Keratinocyte (primary cell): Measurements from ENCODE around the gene MAST2. TPM values are rescaled to one million over a fixed set of nuclear protein-coding genes. Genes with fewer than 3 reads are reported as not detected.
"Not testable (repeated sequence)": the region's sequence is repeated elsewhere in the genome, so short reads cannot be mapped to it uniquely, and the experiment has no call there.

ENCODE experiments used
- DNase-seq: peaks from one replicate; pipeline ENCODE4 v3.0.0-alpha.2; 2011; ENCODE audit warnings: low read depth, missing footprints, low spot score
- FAIRE-seq: peaks from 2 replicates; lab custom pipeline; 2011; peaks lifted over from hg19 to GRCh38; lab: Jason Lieb, UNC
- H2AFZ ChIP-seq: 2 replicates; pipeline ENCODE4 v1.6.0; 2012; ENCODE audit warnings: low read length, control low read depth, inconsistent platforms; ENCODE audit not compliant: control insufficient read depth
- H3K27ac ChIP-seq: 2 replicates; pipeline ENCODE4 v1.5.1; 2011; ENCODE audit warnings: low read length; ENCODE audit not compliant: control insufficient read depth, insufficient read depth
- H3K27me3 ChIP-seq: 3 replicates; pipeline ENCODE4 v1.6.0; 2011; ENCODE audit warnings: low read length; ENCODE audit not compliant: control insufficient read depth, insufficient read depth; ENCODE audit errors: extremely low read depth
- H3K36me3 ChIP-seq, 2 experiments: 2 replicates in 1 of 2; 3 replicates in 1 of 2; pipeline ENCODE4 v1.5.1; 2011; ENCODE audit warnings: low read length in 2 of 2, mild to moderate bottlenecking in 1 of 2; ENCODE audit not compliant: control insufficient read depth in 2 of 2, insufficient read depth in 2 of 2; ENCODE audit errors: extremely low read depth in 1 of 2
- H3K4me1 ChIP-seq: 3 replicates; pipeline ENCODE4 v1.5.1; 2011; ENCODE audit warnings: low read length; ENCODE audit not compliant: control insufficient read depth, insufficient read depth; ENCODE audit errors: extremely low read depth
- H3K4me2 ChIP-seq: 3 replicates; pipeline ENCODE4 v1.6.0; 2011; ENCODE audit warnings: low read depth, low read length; ENCODE audit not compliant: control insufficient read depth, insufficient read depth; ENCODE audit errors: extremely low read depth
- H3K4me3 ChIP-seq, 3 experiments: fragments of 200-600 bp in 1 of 3; sonication (generic) in 1 of 3; 2 replicates in 2 of 3; 3 replicates in 1 of 3; pipeline ENCODE4 v1.5.1; 2011 to 2016; ENCODE audit warnings: low read length in 3 of 3, mild to moderate bottlenecking in 3 of 3, control low read depth in 2 of 3, inconsistent platforms in 1 of 3, low read depth in 1 of 3, mixed read lengths in 1 of 3, mixed run types in 1 of 3, moderate library complexity in 1 of 3; ENCODE audit not compliant: control insufficient read depth in 2 of 3, insufficient read depth in 2 of 3; ENCODE audit errors: extremely low read depth in 1 of 3
- H3K79me2 ChIP-seq: 2 replicates; pipeline ENCODE4 v1.6.0; 2012; ENCODE audit warnings: low read length; ENCODE audit not compliant: control insufficient read depth, insufficient read depth
- H3K9ac ChIP-seq: 3 replicates; pipeline ENCODE4 v1.6.0; 2011; ENCODE audit warnings: low read length; ENCODE audit not compliant: control insufficient read depth, insufficient read depth; ENCODE audit errors: extremely low read depth
- H3K9me1 ChIP-seq: 3 replicates; pipeline ENCODE4 v1.6.0; 2011; ENCODE audit warnings: low read length; ENCODE audit not compliant: control insufficient read depth, insufficient read depth; ENCODE audit errors: extremely low read depth
- H3K9me3 ChIP-seq: 2 replicates; pipeline ENCODE4 v1.5.1; 2012; ENCODE audit warnings: low read depth, low read length; ENCODE audit not compliant: control insufficient read depth
- H4K20me1 ChIP-seq: 3 replicates; pipeline ENCODE4 v1.6.0; 2011; ENCODE audit warnings: low read length; ENCODE audit not compliant: control insufficient read depth, insufficient read depth; ENCODE audit errors: extremely low read depth
- CTCF ChIP-seq, 3 experiments: IDR thresholded peaks in 1 of 3; conservative IDR thresholded peaks in 1 of 3; optimal IDR thresholded peaks in 1 of 3; 2 replicates in 2 of 3; 3 replicates in 1 of 3; pipeline versions ENCODE3 to v1.5.1; 2011; ENCODE audit warnings: low read length in 3 of 3, mild to moderate bottlenecking in 3 of 3, moderate library complexity in 2 of 3, control low read depth in 1 of 3, inconsistent platforms in 1 of 3; ENCODE audit not compliant: insufficient read depth in 2 of 3; ENCODE audit errors: extremely low read depth in 1 of 3
- EZH2 ChIP-seq: IDR thresholded peaks from one replicate; pipeline ENCODE4 v1.6.1; 2012; ENCODE audit warnings: inconsistent platforms, mild to moderate bottlenecking, low read length, moderate library complexity
- dilution Hi-C: fragments of 300-500 bp; cut with MboI; formaldehyde crosslinking; loops from one replicate; pipeline ENCODE4 v1.7.0; 2020; ENCODE audit warnings: low sequenced_read_pairs; ENCODE audit not compliant: extremely low pct_ligation_motif_present
- polyA plus RNA-seq, 5 experiments: library from polyadenylated mRNA; depleted of rRNA in 3 of 5; stranded (reverse) in 3 of 5; stranded (forward) in 1 of 5; unstranded in 1 of 5; fragments of >200 nt; gene quantifications; 1 replicate in 1 of 5; 2 replicates in 3 of 5; 3 replicates in 1 of 5; pipeline versions ENCODE4 v1.2.1 to v1.2.3, GENCODE V29; 2011 to 2012; ENCODE audit warnings: missing spikeins in 2 of 5, low read depth in 1 of 5, low replicate concordance in 1 of 5

MAST2 gene
- polyA plus RNA-seq, 1 donor (not counting 4 experiments of a cell fraction or from before 2014, with no cell fraction given) = 12.2 TPM

- no peaks in the 10 kb centered on the region for H3K27me3 ChIP-seq
- no peaks in the 10 kb centered on the region for H3K36me3 ChIP-seq
- H3K9me3 ChIP-seq = no peaks in the 10 kb centered on the region
- H3K9me1 ChIP-seq = no peaks in the 10 kb centered on the region
- no peaks in the 10 kb centered on the region for H3K4me1 ChIP-seq
- FAIRE-seq (no peak), DNase-seq (no peak)
- H2AFZ ChIP-seq = no peak overlapping the region
- H4K20me1 ChIP-seq = no peaks in the 10 kb centered on the region
- H3K9ac ChIP-seq = no peak overlapping the region
- dilution Hi-C loops = no loop called here
- no peak overlapping the region for H3K4me2 ChIP-seq
- H3K79me2 ChIP-seq = no peaks in the 10 kb centered on the region
- H3K4me3 ChIP-seq = no peak overlapping the region
- H3K27ac ChIP-seq = no peak overlapping the region
- TF ChIP-seq CTCF (optimal IDR thresholded peaks at IDR 0.05 in 1 of 3, IDR thresholded peaks at IDR 0.05 in 1 of 3, conservative IDR thresholded peaks at IDR 0.05 in 1 of 3; ENCODE audit: extremely low read depth in 1 of 3, insufficient read depth in 2 of 3, low read length in 3 of 3) (peak in 1 of 3 experiments; percentile 11), EZH2 (no peak)
Observed at GRCh38 chr1:45843474-45843905, 40.1 kb downstream of the MAST2 start.

DNA sequence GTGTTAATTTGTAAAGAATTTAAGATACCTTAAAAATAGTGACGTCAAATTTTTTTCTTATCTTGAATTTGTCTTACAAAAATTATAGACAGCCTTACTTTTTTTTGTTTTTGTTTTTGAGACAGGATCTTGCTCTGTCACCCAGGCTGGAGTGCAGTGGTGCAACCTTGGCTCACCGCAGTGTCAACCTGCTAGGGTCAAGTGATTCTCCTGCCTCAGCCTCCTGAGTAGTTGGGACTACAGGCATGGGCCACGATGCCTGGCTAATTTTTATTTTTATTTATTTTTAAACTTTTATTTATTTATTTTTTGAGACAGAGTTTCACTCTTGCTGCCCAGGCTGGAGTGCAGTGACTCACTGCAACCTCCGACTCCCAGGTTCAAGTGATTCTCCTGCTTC is 40.6 kb downstream of the MAST2 start:
- H3K27me3 ChIP-seq, H3K27ac ChIP-seq, H3K4me2 ChIP-seq, DNase-seq, H2AFZ ChIP-seq, H3K79me2 ChIP-seq, H3K4me3 ChIP-seq, H3K9ac ChIP-seq, FAIRE-seq, H3K9me1 ChIP-seq, dilution Hi-C loops, H3K9me3 ChIP-seq, H4K20me1 ChIP-seq, H3K36me3 ChIP-seq, H3K4me1 ChIP-seq: not testable (repeated sequence)

DNA sequence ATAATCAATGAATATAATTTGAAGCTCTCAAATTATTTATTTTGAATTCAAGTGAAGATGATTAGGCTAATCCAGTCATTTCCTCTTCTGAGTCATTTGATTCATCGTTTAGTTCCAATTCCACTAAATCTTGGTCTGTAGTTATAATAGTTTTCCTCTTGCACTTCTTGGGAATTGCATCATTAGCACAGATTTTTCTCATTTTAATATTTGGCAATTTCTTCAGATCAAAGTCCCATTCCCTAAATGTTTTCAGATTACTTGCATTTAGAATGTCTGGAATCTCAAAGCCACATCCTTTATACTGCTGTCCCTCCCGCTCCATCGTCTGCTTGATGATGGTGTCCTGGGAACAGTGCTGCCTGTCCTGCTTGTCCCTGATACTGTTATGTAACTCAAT is 43.5 kb downstream of the MAST2 start:
- FAIRE-seq (no peak), DNase-seq (no peak)
- Histone ChIP-seq H3K36me3 (no peaks in the 10 kb centered on the region), H3K4me3 (no peak overlapping the region), H3K4me2 (no peak overlapping the region), H4K20me1 (no peaks in the 10 kb centered on the region), H3K9ac (no peak overlapping the region), H2AFZ (no peak overlapping the region), H3K79me2 (peaks cover 3% of the 10 kb centered on the region), H3K4me1 (no peaks in the 10 kb centered on the region), H3K27me3 (no peaks in the 10 kb centered on the region), H3K9me3 (no peaks in the 10 kb centered on the region), H3K27ac (no peak overlapping the region), H3K9me1 (no peaks in the 10 kb centered on the region)
- dilution Hi-C loops = no loop called here
- TF ChIP-seq CTCF (optimal IDR thresholded peaks at IDR 0.05 in 1 of 3, IDR thresholded peaks at IDR 0.05 in 1 of 3, conservative IDR thresholded peaks at IDR 0.05 in 1 of 3; ENCODE audit: extremely low read depth in 1 of 3, insufficient read depth in 2 of 3, low read length in 3 of 3) = no peak
- TF ChIP-seq EZH2 = no peak
